ENCODE measurements around the gene GPD1L. TPM values are rescaled to one million over a fixed set of nuclear protein-coding genes. Genes with fewer than 3 reads are reported as not detected.

The GPD1L gene
- total and polyA plus RNA-seq, 2 of the 13 experiments (the other 11 are each of a cell fraction or from before 2014, with no cell fraction given) = 4.9 to 13.7 TPM

GRCh38 chr3:32216172-32216783 is 109.9 kb downstream of the GPD1L start (continued):
- TF ChIP-seq E2F1 (CRISPR knock-in tag; IDR thresholded peaks at IDR 0.05) = no peak
- no peak for TF ChIP-seq ZNF446 (CRISPR knock-in tag; IDR thresholded peaks at IDR 0.05)
- TF ChIP-seq MAFG (CRISPR knock-in tag; IDR thresholded peaks at IDR 0.05) = no peak
- TF ChIP-seq CC2D1A (CRISPR knock-in tag; IDR thresholded peaks at IDR 0.05) = no peak
- TF ChIP-seq ZNF280D (CRISPR knock-in tag; IDR thresholded peaks at IDR 0.05) = no peak
- TF ChIP-seq ZNF687 (CRISPR knock-in tag; IDR thresholded peaks at IDR 0.05) = no peak
- TF ChIP-seq DR1 (CRISPR knock-in tag; IDR thresholded peaks at IDR 0.05) = 0 out of 2 replicates have a peak, but pooled peaks have one; percentile 25
- no peak for TF ChIP-seq PREB (CRISPR knock-in tag; IDR thresholded peaks at IDR 0.05)
- no peak for TF ChIP-seq ZNF253 (CRISPR knock-in tag; IDR thresholded peaks at IDR 0.05; ENCODE audit: borderline replicate concordance)
- no peak for TF ChIP-seq ZNF282 (IDR thresholded peaks at IDR 0.05; ENCODE audit: partially characterized antibody)
- TF ChIP-seq NR2F2 (IDR thresholded peaks at IDR 0.05; ENCODE audit: borderline replicate concordance, low read depth) = peak; percentile 100
- TF ChIP-seq HHEX (CRISPR knock-in tag; IDR thresholded peaks at IDR 0.05) = peak; percentile 88; the same call in 1 of the 2 replicates
- TF ChIP-seq WIZ (CRISPR knock-in tag; IDR thresholded peaks at IDR 0.05) = no peak
- no peak for TF ChIP-seq SYNCRIP (IDR thresholded peaks at IDR 0.05; ENCODE audit: insufficient read depth, low read depth, low read length)
- peak; percentile 34; the same call in 1 of the 2 replicates for TF ChIP-seq ZSCAN25 (CRISPR knock-in tag; IDR thresholded peaks at IDR 0.05)
- TF ChIP-seq JUN (CRISPR knock-in tag; IDR thresholded peaks at IDR 0.05) = peak; percentile 78; the same call in 1 of the 2 replicates
- TF ChIP-seq ZNF670 (CRISPR knock-in tag; IDR thresholded peaks at IDR 0.05; ENCODE audit: borderline replicate concordance) = peak; percentile 98
